Transverse colon (tissue), 4 donors: ENCODE measurements around the gene PADI4. TPM values are rescaled to one million over a fixed set of nuclear protein-coding genes. Genes with fewer than 3 reads are reported as not detected.

ENCODE experiments used
- DNase-seq: peaks from one replicate; pipeline ENCODE4 v3.0.0-alpha.2; 2019
- H3K27ac ChIP-seq, 4 donors: fragments of 200-600 bp; sonication (generic); 2 replicates each; pipeline ENCODE4 v1.5.1; 2016 to 2018; ENCODE audit warnings: inconsistent platforms in 4 of 4
- H3K27me3 ChIP-seq: fragments of 200-600 bp; sonication (generic); 2 replicates; pipeline ENCODE4 v1.5.1; 2017; ENCODE audit warnings: inconsistent platforms
- H3K36me3 ChIP-seq, 4 donors: fragments of 200-600 bp; sonication (generic); 2 replicates each; pipeline ENCODE4 v1.5.1; 2017 to 2019; ENCODE audit warnings: inconsistent platforms in 4 of 4
- H3K4me1 ChIP-seq, 4 donors: fragments of 200-600 bp; sonication (generic); 2 replicates each; pipeline ENCODE4 v1.5.1; 2017 to 2020; ENCODE audit warnings: inconsistent platforms in 4 of 4
- H3K4me3 ChIP-seq, 4 donors: fragments of 200-600 bp; sonication (generic); 1 replicate in 1 of 4; 2 replicates in 3 of 4; pipeline versions ENCODE4 v1.5.1 to v1.6.1; 2017 to 2019; ENCODE audit warnings: inconsistent platforms in 4 of 4
- H3K9me3 ChIP-seq, 2 donors: fragments of 200-600 bp; sonication (generic); 2 replicates each; pipeline ENCODE4 v1.5.1; 2017 to 2019; ENCODE audit warnings: inconsistent platforms in 2 of 2
- EP300 ChIP-seq: sonication (generic); formaldehyde crosslinking; IDR thresholded peaks from one replicate; pipeline ENCODE4 v1.6.1; 2017; ENCODE audit warnings: antibody characterized with exemption, low read depth
- POLR2A ChIP-seq: fragments of 450-650 bp; IDR thresholded peaks from one replicate; pipeline ENCODE4 v1.6.1; 2016; ENCODE audit warnings: antibody characterized with exemption, mild to moderate bottlenecking, moderate library complexity
- POLR2AphosphoS5 ChIP-seq, 3 donors: sonication (generic); formaldehyde crosslinking; IDR thresholded peaks; one replicate each; pipeline ENCODE4 v1.6.1; 2016; ENCODE audit warnings: antibody characterized with exemption in 3 of 3
- WGBS, 2 donors: methylation state at CpG; one replicate each; pipeline ENCODE4 v1.1.5; 2018; ENCODE audit warnings: low coverage in 1 of 2; 5-methylcytosine and 5-hydroxymethylcytosine counted together
- in situ Hi-C, 4 donors: fragments of 200-750 bp; cut with MboI; loops; one replicate each; pipeline versions ENCODE4 v1.15.0 to v1.15.1; 2017; ENCODE audit warnings: low sequenced_read_pairs in 3 of 4, low pct_ligation_motif_present in 1 of 4, low pct_unique_long_range_greater_than_20kb in 1 of 4
- intact Hi-C: fragments of 100-400 bp; cut with DNase I; formaldehyde crosslinking; loops from one replicate; pipeline ENCODE4 v1.15.1; 2023; ENCODE audit warnings: low total_unique reads
- total RNA-seq, 4 donors: library from RNA; depleted of rRNA; stranded (reverse); fragments of >200 nt; gene quantifications; one replicate each; pipeline ENCODE4 v1.1.0, GENCODE V29; 2016
- TF ChIP-seq, protein P1 (sequence below), 5 experiments: fragments of 200-600 bp in 3 of 5; fragments of 450-650 bp in 2 of 5; sonication (generic) in 3 of 5; IDR thresholded peaks; 1 replicate in 2 of 5; 2 replicates in 3 of 5; pipeline ENCODE4 v1.5.1; 2016 to 2017; ENCODE audit warnings: antibody characterized with exemption in 5 of 5, inconsistent platforms in 3 of 5, mild to moderate bottlenecking in 2 of 5, moderate library complexity in 1 of 5

Gene PADI4
- total RNA-seq, 4 donors from 2014 or later: not detected

DNA sequence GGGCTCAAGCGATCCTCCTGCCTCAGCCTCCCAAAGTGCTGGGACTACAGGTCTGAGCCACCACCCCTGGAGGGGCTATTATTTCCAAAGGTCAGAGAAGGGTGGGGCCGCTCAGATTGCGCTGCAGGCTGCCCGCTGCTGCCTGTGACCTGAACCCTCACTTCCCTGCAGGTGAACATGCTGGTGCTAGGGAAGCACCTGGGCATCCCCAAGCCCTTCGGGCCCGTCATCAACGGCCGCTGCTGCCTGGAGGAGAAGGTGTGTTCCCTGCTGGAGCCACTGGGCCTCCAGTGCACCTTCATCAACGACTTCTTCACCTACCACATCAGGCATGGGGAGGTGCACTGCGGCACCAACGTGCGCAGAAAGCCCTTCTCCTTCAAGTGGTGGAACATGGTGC, 55.4 kb downstream of the PADI4 start:
- no peak overlapping the region for H3K4me3 ChIP-seq
- H3K4me1 ChIP-seq: no peaks in the 10 kb centered on the region
- no peaks in the 10 kb centered on the region for H3K9me3 ChIP-seq
- intact Hi-C loops (no loop called here), in situ Hi-C loops (no loop called here)
- WGBS, 2 donors: 84% methylated on average over 12 of the region's 12 CpGs; no CpG with 5 or more reads in 1 of the 2 donors
- no peaks in the 10 kb centered on the region for H3K36me3 ChIP-seq
- peaks cover 14% of the 10 kb centered on the region for H3K27me3 ChIP-seq
- H3K27ac ChIP-seq: no peak overlapping the region
- TF ChIP-seq, protein P1, sequence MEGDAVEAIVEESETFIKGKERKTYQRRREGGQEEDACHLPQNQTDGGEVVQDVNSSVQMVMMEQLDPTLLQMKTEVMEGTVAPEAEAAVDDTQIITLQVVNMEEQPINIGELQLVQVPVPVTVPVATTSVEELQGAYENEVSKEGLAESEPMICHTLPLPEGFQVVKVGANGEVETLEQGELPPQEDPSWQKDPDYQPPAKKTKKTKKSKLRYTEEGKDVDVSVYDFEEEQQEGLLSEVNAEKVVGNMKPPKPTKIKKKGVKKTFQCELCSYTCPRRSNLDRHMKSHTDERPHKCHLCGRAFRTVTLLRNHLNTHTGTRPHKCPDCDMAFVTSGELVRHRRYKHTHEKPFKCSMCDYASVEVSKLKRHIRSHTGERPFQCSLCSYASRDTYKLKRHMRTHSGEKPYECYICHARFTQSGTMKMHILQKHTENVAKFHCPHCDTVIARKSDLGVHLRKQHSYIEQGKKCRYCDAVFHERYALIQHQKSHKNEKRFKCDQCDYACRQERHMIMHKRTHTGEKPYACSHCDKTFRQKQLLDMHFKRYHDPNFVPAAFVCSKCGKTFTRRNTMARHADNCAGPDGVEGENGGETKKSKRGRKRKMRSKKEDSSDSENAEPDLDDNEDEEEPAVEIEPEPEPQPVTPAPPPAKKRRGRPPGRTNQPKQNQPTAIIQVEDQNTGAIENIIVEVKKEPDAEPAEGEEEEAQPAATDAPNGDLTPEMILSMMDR (IDR thresholded peaks at IDR 0.05): no peak
- TF ChIP-seq EP300 (no peak), POLR2A (no peak), POLR2AphosphoS5 (IDR thresholded peaks at IDR 0.05) (no peak)
- DNase-seq: no peak

DNA sequence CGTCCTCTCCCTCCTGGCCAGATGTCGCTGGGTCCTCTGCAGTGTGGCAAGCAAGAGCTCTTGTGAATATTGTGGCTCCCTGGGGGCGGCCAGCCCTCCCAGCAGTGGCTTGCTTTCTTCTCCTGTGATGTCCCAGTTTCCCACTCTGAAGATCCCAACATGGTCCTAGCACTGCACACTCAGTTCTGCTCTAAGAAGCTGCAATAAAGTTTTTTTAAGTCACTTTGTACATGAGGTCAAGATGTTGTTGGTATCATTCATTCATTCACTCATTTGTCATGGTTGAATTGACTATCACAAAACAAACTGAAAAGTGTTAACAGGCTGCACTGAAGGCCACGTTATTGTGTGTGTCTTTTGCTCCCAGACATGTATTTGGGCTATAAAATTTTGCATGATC, 55.8 kb downstream of the PADI4 start:
- WGBS, 2 donors: 60 to 69% methylated on average over 1 to 4 of the region's 4 CpGs
- H3K27me3 ChIP-seq: peaks cover 14% of the 10 kb centered on the region
- intact Hi-C loops (no loop called here), in situ Hi-C loops (no loop called here)
- TF ChIP-seq POLR2AphosphoS5 (IDR thresholded peaks at IDR 0.05): no peak
- TF ChIP-seq POLR2A: no peak
- TF ChIP-seq EP300: no peak
- TF ChIP-seq, protein P1 (IDR thresholded peaks at IDR 0.05): no peak
- no peaks in the 10 kb centered on the region for H3K9me3 ChIP-seq
- H3K27ac ChIP-seq: no peak overlapping the region
- no peak for DNase-seq
- H3K36me3 ChIP-seq: no peaks in the 10 kb centered on the region
- no peaks in the 10 kb centered on the region for H3K4me1 ChIP-seq
- no peak overlapping the region for H3K4me3 ChIP-seq

DNA sequence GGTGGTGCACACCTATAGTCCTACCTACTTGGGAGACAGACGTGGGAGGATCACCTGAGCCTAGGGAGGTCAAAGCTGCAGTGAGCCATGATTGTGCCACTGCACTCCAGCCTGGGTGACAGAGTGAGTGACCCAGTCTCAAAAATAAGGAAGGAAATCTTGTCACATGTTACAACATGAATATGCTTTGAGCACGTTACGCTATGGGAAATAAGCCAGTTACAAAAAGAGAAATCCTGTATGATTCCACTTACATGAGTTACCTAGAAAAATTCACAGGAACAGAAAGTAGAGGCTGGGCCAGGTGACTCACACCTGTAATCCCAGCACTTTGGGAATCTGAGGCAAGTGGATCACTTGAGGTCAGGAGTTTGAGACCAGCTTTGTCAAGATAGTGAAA, 57.3 kb downstream of the PADI4 start:
- Histone ChIP-seq H3K4me1 (no peaks in the 10 kb centered on the region), H3K27me3 (peaks cover 19% of the 10 kb centered on the region), H3K9me3 (no peaks in the 10 kb centered on the region), H3K36me3 (no peaks in the 10 kb centered on the region), H3K27ac (no peak overlapping the region), H3K4me3 (no peak overlapping the region)
- DNase-seq: no peak
- TF ChIP-seq EP300: no peak
- intact Hi-C loops: no loop called here
- in situ Hi-C loops: no loop called here
- 50 to 64% methylated on average over 3 of the region's 3 CpGs for WGBS, 2 donors

DNA sequence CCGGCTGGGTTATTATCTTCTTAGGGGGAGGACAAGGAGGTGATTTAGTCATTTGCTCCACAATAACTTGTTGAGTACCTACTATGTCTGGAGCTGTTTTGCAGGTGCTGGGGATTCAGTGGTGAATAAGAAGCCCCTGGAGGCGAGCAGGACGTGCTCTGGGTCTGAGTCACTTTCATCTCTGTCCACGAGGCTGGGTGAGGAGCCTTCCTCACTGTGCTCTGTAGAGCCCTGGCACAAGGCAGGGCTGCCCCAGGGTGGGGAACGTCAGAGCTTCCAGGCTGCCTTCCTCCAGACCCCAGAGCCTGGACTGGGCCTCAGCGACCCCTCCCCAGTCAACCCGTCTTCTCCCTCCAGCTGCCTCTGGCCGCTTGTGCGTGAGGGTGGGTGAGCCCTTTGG, 61.5 kb downstream of the PADI4 start:
- Histone ChIP-seq H3K36me3 (no peaks in the 10 kb centered on the region), H3K9me3 (no peaks in the 10 kb centered on the region), H3K27me3 (peaks cover 19% of the 10 kb centered on the region), H3K4me3 (no peak overlapping the region), H3K27ac (no peak overlapping the region), H3K4me1 (no peaks in the 10 kb centered on the region)
- TF ChIP-seq POLR2AphosphoS5 (IDR thresholded peaks at IDR 0.05) (no peak), EP300 (no peak), POLR2A (no peak)
- TF ChIP-seq, protein P1 (IDR thresholded peaks at IDR 0.05): no peak
- WGBS, 2 donors: 65 to 80% methylated on average over 1 to 9 of the region's 9 CpGs
- DNase-seq: no peak
- intact Hi-C loops: no loop called here
- in situ Hi-C loops: no loop called here

DNA sequence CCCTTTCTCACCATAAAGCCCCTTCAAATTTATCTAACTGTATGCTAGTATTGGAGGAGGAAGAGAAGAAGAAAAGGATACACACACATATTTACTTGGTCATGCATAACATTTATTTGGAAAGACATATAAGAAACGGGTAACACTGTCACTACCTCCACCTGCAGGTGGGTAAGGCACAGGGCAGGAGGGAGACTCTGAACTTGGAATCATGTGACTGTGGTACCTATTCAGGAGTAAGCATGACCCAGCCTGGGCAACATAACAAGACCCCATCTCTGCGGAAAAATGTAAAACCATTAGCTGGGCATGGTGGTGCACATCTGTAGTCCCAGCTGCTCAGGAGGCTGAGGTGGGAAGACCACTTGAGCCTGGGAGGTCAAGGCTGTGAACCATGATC, 62.6 kb downstream of the PADI4 start:
- H3K27me3 ChIP-seq: peaks cover 14% of the 10 kb centered on the region
- WGBS, 2 donors: 20 to 51% methylated on average over 1 to 2 of the region's 2 CpGs
- in situ Hi-C loops: no loop called here

More for the DNA sequence above, 62.6 kb downstream of the PADI4 start:
- no peaks in the 10 kb centered on the region for H3K9me3 ChIP-seq
- no peak for TF ChIP-seq POLR2AphosphoS5 (IDR thresholded peaks at IDR 0.05)
- no peak for TF ChIP-seq POLR2A
- TF ChIP-seq EP300: no peak
- TF ChIP-seq, protein P1 (IDR thresholded peaks at IDR 0.05): peak in 3 of 5 experiments; percentile 21 to 29 (median 22)
- DNase-seq: no peak
- H3K27ac ChIP-seq: no peak overlapping the region
- no peak overlapping the region for H3K4me3 ChIP-seq
- no peaks in the 10 kb centered on the region for H3K4me1 ChIP-seq
- H3K36me3 ChIP-seq: no peaks in the 10 kb centered on the region
- intact Hi-C loops: no loop called here
